Osteoblast (primary cell): ENCODE data around the gene S100A7. TPM values are rescaled to one million over a fixed set of nuclear protein-coding genes. Genes with fewer than 3 reads are reported as not detected.

Experiments
- DNase-seq: peaks from one replicate; pipeline ENCODE4 v3.0.0; 2011; ENCODE audit warnings: low spot score, mixed read lengths; ENCODE audit not compliant: insufficient read length; ENCODE audit errors: missing footprints
- H2AFZ ChIP-seq: 2 replicates; pipeline ENCODE4 v1.6.0; 2011; ENCODE audit warnings: mild to moderate bottlenecking, low read length
- H3K27ac ChIP-seq: 2 replicates; pipeline ENCODE4 v1.5.1; 2011; ENCODE audit warnings: mild to moderate bottlenecking, low read depth, low read length, moderate library complexity
- H3K27me3 ChIP-seq: 2 replicates; pipeline ENCODE4 v1.6.0; 2012; ENCODE audit warnings: mild to moderate bottlenecking, control low read depth, inconsistent platforms, low read length, moderate library complexity; ENCODE audit not compliant: insufficient read depth
- H3K36me3 ChIP-seq: 2 replicates; pipeline ENCODE4 v1.5.1; 2011; ENCODE audit warnings: mild to moderate bottlenecking, low read length, control low read depth, moderate library complexity; ENCODE audit not compliant: insufficient read depth
- H3K4me1 ChIP-seq: 2 replicates; pipeline ENCODE4 v1.5.1; 2011; ENCODE audit warnings: mild to moderate bottlenecking, low read length, control low read depth, moderate library complexity; ENCODE audit not compliant: insufficient read depth
- H3K4me2 ChIP-seq: 2 replicates; pipeline ENCODE4 v1.6.0; 2011; ENCODE audit warnings: mild to moderate bottlenecking, low read length; ENCODE audit not compliant: insufficient read depth
- H3K4me3 ChIP-seq: fragments of 200-600 bp; sonication (generic); 3 replicates; pipeline ENCODE4 v1.5.1; 2012; ENCODE audit warnings: mild to moderate bottlenecking, low read length, inconsistent platforms; ENCODE audit not compliant: insufficient read depth
- H3K79me2 ChIP-seq: 2 replicates; pipeline ENCODE4 v1.6.0; 2012; ENCODE audit warnings: mild to moderate bottlenecking, low read length, control low read depth, inconsistent platforms; ENCODE audit not compliant: insufficient read depth
- H3K9me3 ChIP-seq: 2 replicates; pipeline ENCODE4 v1.5.1; 2011; ENCODE audit warnings: low read depth, low read length, control low read depth
- H4K20me1 ChIP-seq: 2 replicates; pipeline ENCODE4 v1.6.0; 2012; ENCODE audit warnings: mild to moderate bottlenecking, low read length, control low read depth; ENCODE audit not compliant: insufficient read depth
- CTCF ChIP-seq: IDR thresholded peaks from 2 replicates; pipeline ENCODE4 v1.5.1; 2011; ENCODE audit warnings: mild to moderate bottlenecking, low read depth, low read length, moderate library complexity; ENCODE audit errors: extremely low read depth
- total RNA-seq: library from RNA; depleted of rRNA; stranded (reverse); fragments of >200 nt; gene quantifications from 2 replicates; pipeline ENCODE4 v1.2.3, GENCODE V29; 2012

The S100A7 gene
- total RNA-seq, 1 donor, result not detected

GRCh38 chr1:153490272-153491051, 30.0 kb upstream of the S100A7 start:
- Histone ChIP-seq H3K9me3 (no peaks in the 10 kb centered on the region), H3K27ac (peak overlapping the region; percentile 95), H4K20me1 (peaks cover 3% of the 10 kb centered on the region), H3K4me2 (peak overlapping the region; percentile 75), H3K79me2 (no peaks in the 10 kb centered on the region), H3K4me3 (peak overlapping the region; percentile 43), H3K27me3 (peaks cover 5% of the 10 kb centered on the region), H3K4me1 (peaks cover 22% of the 10 kb centered on the region), H2AFZ (peak overlapping the region; percentile 81), H3K36me3 (no peaks in the 10 kb centered on the region)
- TF ChIP-seq CTCF, result no peak
- DNase-seq, result peak; percentile 94

- peak; percentile 83 for DNase-seq
- peaks cover 3% of the 10 kb centered on the region for H4K20me1 ChIP-seq
- no peak for TF ChIP-seq CTCF
- H3K36me3 ChIP-seq, result no peaks in the 10 kb centered on the region
- no peak overlapping the region for H3K27ac ChIP-seq
- peaks cover 22% of the 10 kb centered on the region for H3K4me1 ChIP-seq
- H3K4me2 ChIP-seq, result peak overlapping the region; percentile 21
- no peaks in the 10 kb centered on the region for H3K9me3 ChIP-seq
- no peak overlapping the region for H3K4me3 ChIP-seq
- H3K79me2 ChIP-seq, result no peaks in the 10 kb centered on the region
- H2AFZ ChIP-seq, result no peak overlapping the region
- peaks cover 19% of the 10 kb centered on the region for H3K27me3 ChIP-seq
Observed at GRCh38 chr1:153488731-153489130, 28.3 kb upstream of the S100A7 start.

- TF ChIP-seq CTCF, result no peak
- Histone ChIP-seq H3K4me2 (no peak overlapping the region), H3K9me3 (no peaks in the 10 kb centered on the region), H3K79me2 (no peaks in the 10 kb centered on the region), H3K4me1 (peaks cover 22% of the 10 kb centered on the region), H3K27me3 (peaks cover 22% of the 10 kb centered on the region), H3K27ac (no peak overlapping the region), H4K20me1 (peaks cover 3% of the 10 kb centered on the region), H3K4me3 (no peak overlapping the region), H3K36me3 (no peaks in the 10 kb centered on the region), H2AFZ (no peak overlapping the region)
- no peak for DNase-seq
Observed at GRCh38 chr1:153487707-153488106, 27.3 kb upstream of the S100A7 start.

- TF ChIP-seq CTCF, result no peak
- no peak overlapping the region for H2AFZ ChIP-seq
Observed at GRCh38 chr1:153485863-153486262, 25.4 kb upstream of the S100A7 start.

More at GRCh38 chr1:153485863-153486262, 25.4 kb upstream of the S100A7 start:
- peaks cover 16% of the 10 kb centered on the region for H3K4me1 ChIP-seq
- peaks cover 3% of the 10 kb centered on the region for H4K20me1 ChIP-seq
- peaks cover 27% of the 10 kb centered on the region for H3K27me3 ChIP-seq
- no peak for DNase-seq
- H3K27ac ChIP-seq, result no peak overlapping the region
- no peaks in the 10 kb centered on the region for H3K9me3 ChIP-seq
- no peak overlapping the region for H3K4me2 ChIP-seq
- no peaks in the 10 kb centered on the region for H3K79me2 ChIP-seq
- no peak overlapping the region for H3K4me3 ChIP-seq
- no peaks in the 10 kb centered on the region for H3K36me3 ChIP-seq
